Measurements from ENCODE around the gene RNFT2.

RNFT2 gene

DNA sequence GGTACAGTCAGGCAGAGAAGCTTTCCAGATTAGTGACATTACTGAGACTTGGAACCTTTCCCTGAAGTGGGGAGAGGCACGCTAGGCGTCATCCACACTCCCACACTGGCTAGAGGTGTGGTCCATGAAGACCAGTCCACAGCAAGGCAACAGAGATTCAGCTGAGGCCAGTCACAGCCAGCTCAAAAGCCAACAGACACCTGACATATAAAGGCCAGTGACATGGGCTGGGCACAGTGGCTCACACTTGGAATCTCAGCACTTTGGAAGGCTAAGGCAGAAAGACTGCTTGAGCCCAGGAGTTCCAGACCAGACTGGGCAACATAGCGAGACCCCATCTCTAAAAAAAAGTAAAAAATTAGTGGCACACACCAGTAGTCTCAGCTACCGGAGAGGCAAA is 132.2 kb downstream of the RNFT2 start:
- in situ Hi-C loops (cut with MboI; ENCODE audit: low sequenced_read_pairs), result no loop called here

DNA sequence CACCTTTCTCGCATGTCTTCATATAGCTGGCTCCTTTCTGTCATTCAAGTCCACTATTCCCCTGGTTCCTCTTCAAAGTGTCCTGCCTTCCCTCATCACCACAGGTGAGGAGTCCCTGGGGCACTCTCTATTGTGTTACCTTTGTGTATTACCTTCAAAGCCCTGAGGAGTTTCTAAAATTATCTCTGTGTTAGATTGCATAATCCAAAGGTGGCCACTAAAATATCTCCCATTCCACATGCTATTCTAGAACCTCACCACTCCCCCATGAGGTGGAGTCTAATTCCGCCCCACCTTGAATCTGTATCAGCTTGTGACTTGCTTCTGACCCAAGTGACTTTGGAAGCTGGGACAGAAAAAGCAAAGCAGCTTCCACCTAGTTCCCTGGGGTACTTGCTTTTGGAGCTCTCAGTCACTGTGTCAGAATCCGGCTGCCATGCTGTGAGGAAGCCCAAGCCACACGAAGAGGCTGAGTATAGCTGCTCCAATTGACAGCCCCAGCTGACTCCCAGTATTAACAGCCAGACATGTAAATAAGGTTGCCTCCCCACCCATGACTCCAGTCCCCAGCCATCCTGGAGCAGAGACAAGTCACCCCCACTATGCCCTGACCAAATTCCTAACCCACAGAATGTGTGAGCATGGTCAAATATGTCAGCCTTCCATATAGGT is 136.3 kb downstream of the RNFT2 start:
- in situ Hi-C loops (cut with MboI; ENCODE audit: low sequenced_read_pairs), result no loop called here

DNA sequence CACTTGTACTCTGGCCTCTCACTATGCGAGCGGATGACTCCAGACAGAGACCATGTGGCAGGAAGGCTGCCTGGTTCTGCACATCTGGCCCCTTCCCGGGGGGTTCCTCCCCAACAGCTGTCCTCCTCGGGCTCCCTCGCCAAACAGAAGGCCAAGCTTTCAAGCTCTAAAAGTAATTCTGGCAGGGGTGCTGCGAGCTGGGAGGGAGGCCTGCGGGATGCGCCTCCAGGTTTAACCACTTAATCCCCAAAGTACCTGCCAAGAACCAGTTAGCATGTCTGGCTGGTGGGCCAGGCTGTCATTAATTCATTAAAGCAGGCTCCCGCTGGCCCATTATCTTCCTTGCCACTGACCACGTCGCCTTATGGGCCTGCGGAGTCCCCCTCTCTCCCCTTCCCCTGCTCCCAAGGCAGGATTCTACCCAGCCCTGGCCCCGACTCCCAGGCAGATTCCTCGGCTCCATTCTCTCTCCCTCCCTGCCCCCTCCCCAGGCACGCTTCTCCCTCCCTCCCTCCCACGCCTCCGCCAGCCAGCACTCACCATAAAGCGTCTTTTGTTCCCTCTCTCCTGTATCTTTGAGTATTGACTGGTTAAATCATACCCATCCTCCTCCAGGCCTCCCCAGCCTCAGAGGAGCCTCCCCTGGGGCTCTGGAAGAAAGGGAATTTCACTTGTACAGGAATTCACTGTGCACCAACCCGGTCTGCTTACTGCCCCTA is 138.2 kb downstream of the RNFT2 start:
- in situ Hi-C loops (cut with MboI; ENCODE audit: low sequenced_read_pairs), result no loop called here

DNA sequence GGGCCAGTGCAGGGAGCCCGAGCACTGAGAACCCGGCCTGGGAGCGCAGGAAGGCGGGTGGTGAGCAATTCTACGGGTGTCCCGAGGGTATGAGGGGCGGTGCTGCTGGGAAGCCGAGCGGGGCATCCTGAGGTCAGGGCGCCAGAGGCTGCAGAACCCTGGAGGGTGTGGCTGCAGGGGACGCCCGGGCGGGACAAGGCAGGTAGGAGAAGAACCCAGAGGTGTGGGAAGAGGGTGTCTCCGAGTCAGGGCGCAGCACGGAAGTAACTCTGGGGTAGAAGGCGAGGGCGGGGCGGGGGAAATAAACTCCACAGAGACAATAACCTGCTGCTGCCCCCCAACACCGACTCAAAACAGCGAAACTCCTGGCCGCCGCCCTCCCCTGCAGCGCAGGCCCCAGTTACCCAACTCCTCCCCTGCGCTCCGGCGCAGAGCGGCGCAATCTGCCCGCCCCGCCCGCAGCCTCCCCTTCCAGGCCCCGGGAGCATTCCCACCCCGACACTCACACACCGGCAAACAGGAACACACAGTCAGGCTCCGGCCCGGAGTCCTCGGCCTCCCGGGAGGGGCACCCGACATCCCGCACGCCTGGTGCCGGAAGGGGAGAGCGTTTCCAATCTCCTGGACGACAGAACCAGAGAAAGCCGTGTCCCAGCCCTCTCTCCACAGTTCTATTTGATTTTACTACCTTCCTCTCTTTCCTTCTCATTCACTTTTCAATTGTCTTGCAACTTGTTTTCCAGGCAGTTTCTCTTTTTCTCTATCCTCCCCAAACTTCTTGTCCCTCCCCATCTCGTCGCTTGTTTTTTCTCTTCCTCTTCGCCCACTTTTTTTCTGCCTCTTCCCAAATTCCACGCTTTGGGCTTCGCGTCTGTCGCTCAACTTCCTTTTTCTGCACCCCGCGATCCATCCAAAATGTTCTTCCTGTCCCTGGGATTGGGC is 140.7 kb downstream of the RNFT2 start:
- in situ Hi-C loops (cut with MboI; ENCODE audit: low sequenced_read_pairs), result no loop called here

DNA sequence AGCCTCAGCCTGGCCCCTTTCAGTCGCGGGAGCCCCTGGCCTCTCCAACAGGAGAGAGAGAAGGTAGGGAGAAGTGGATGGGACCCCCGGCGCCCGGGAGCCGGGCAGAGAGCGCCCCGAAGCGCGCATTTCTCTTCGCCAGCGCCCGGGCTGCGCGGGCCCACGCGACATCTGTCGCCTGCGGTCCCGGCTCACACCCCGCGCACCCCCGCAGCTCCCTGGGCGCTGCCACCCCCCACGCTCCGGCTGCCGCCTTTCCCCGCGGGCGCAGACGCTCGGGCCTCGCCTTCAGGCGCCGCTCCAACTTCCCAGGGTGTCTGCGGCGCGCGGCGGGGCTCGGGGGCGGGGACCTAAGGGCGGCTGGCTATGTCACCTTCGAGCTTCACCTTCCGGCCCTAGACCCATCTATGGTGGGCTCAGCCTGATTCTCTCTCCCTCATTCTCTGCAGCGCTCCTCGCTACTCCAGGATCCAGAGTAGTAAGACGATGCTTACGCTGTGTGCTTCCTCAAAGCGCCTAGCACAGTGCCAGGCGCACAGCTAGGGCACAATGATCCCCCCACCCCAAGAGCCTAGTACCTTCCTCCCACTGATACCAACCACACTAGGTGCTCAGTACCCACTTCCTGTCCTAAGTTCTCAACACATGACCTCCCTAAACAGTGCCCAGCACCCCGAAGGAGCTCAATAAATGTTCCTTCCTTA is 141.5 kb downstream of the RNFT2 start:
- in situ Hi-C loops (cut with MboI; ENCODE audit: low sequenced_read_pairs), result no loop called here

DNA sequence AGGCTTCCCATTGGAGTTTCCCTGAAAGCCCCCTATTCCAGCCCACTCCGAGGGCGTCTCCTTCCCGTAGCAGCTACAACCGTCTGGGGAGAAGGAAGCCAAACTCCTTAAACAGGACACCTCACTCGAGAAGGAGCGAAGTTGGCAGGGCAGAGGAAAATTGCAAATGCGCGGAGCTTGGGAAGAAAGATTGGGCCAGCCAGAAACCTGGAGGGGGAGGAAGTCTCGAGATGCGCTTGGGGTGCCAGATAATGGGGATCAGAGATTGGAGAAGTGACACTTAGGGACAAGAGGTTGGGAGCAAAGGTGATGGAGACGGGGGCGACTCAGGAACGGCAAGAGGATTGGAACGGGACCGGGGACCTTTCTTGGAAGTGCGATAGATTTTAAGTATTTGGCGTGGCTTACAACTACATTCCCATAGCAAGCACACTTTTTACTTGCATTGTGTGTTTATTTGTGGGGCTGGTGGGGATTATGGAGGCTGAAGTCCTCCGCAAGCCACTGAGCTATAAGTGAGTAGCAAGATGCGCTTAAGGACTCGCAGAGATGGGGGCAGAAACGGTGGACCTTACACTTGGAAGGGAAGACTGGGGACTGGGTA is 142.2 kb downstream of the RNFT2 start:
- in situ Hi-C loops (cut with MboI; ENCODE audit: low sequenced_read_pairs), result no loop called here

DNA sequence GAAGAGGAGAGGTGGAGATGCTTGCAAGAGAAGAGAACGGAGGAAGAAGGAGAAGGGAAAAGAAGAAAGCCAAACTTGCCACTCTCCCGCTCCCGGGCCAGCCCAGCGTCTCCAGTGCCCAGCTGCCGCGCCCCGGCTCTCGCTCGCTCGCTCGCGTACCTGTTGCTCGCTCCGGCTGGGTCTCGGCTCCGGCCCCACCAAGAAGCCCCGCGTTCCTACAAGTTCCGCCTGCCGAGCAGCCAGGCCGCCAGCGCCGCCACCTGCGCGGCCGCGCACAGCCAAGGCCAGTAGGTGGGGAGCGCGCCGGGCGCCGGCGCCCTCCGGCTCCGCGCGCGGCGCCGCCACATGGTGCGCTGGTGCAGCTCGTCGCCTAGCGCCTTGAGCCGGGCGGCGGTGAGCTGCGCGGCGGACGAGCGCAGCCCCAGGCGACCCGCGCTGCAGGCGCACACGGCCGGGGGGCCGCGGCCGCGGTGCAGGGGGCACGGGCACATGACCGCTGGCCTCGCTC is 142.8 kb downstream of the RNFT2 start:
- in situ Hi-C loops (cut with MboI; ENCODE audit: low sequenced_read_pairs), result no loop called here

DNA sequence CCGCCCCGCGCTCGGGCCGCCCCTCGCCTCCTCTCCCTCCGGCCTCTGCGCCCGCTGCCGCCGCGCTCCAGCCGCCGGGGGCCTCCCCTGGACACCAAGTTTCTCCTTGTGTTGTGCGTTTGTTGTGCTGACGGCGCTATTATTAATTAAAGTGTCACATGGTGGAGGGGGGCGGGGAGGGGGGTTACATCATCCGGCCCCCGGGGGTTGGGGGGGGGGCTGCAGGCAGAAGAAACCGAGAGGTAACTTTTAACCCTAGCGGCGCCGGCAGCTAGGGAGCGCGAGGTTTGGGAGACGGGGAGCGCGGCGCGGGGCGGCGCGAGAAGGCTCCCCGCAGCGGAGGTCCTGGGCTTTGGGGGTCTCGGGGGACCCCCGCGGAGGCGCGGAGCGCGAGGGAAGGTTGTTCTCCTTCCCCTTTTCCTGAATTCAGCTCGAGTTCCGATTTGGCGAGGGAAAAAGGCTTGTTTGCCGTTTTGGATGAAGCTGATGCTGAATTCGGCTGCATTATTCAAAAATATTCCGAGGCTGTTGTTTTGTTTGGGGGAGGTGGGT is 143.3 kb downstream of the RNFT2 start, which contains the start of gene HRK:
Gene HRK (minus strand): TSS at position 117 of the 552 bp plus-strand sequence. CDS start 134 bp downstream, outside the sequence.
- in situ Hi-C loops (cut with MboI; ENCODE audit: low sequenced_read_pairs), result no loop called here

DNA sequence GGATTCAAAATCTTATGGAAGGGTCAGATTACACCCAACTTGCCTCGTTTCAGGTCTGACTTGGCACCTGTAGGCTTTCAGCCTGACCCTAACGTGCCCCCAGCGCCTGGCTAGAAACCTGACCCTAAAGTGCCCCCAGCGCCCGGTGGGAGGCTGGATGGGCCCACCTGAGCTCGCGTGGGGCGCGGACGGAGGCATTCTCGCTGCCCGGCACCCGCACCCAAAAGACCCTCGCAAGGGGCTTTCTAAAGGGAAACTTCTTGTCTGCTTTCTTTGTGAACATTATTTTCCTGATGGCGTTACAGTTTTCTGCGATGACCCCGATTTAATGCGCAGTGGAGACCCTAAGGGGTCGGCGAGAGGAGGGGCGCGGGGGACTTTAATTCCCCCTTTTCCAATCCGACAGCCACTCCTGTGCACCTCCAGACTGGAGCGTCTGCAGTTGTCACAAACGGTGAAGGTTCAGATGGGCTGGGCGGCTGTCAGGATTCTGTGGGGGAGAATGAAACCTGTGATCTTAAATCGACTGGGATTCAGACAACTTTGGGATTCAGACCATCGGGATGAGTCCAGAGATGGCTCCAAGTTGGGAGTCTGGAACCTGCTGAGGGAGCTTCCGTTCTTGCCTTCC is 143.9 kb downstream of the RNFT2 start:
- in situ Hi-C loops (cut with MboI; ENCODE audit: low sequenced_read_pairs), result no loop called here

DNA sequence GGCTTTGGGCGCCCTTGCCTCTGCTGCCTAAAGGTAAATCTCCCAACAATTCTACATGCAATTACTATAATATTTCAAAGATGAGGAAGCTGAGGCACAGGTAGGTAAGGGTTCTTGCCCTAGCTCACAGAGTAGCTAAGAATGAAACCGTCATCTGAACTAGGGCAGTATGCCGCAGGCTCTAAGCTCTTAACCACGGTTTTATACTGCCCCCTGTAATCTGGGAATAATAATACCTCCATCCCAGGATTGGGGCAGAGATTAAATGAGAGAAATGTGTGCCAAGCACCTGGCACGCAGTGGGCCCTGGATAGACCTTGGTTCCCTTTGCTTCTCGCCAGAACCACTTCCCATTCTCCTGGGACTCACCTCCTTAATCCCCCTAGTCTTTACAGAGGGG is 144.6 kb downstream of the RNFT2 start:
- in situ Hi-C loops (cut with MboI; ENCODE audit: low sequenced_read_pairs), result no loop called here

DNA sequence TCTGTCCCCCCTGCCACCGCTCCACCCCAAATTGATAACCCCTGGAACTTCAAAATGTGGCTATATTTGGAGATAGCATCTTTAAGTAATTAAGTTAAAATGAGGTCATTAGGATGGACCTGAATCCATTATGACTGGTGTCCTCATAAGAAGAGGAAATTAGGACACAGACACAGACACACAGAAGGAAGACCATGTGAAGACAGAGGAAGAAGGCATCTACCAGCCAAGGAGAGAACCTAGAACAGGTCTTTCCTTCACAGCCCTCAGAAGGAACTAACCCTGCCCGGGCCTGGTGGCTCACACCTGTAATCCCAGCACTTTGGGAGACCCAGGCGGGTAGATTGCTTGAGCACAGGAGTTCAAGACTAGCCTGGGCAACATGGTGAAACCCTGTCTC is 146.8 kb downstream of the RNFT2 start:
- in situ Hi-C loops (cut with MboI; ENCODE audit: low sequenced_read_pairs), result no loop called here

DNA sequence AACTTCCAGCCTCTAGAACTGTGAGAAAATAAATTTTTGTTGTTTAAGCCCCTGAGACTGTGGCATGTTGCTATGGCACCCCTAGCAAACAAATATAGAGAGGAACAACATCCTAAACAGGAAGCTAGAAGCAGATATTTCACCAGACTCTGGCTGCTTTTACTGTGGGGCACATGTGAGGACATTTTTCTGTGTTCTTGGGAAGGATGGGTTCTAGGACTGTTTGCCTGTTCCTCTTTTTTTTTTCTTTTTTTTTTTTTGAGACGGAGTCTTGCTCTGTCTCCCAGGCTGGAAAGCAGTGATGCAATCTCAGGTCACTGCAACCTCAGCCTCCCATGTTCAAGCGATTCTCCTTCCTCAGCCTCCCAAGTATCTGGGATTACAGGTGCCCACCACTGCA is 147.4 kb downstream of the RNFT2 start:
- in situ Hi-C loops (cut with MboI; ENCODE audit: low sequenced_read_pairs), result no loop called here

DNA sequence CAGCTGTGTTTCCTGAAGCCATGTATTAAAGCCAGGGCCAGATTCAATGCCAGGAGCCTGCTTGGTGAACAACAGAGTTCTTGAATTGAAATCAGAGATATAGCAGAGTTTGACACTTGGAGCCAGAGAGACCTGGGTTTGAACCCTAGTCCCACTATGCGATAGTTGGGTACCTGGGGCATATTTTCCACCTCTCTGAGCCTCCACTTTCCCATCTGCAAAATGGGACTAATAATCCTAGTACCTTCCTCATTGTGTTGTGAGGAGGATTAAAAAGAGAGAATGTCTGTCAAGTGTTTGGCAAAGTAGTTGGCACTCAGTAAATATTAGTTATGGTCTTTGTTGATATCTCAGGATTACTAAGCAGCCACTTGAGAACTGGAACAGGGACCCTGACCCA is 149.1 kb downstream of the RNFT2 start:
- in situ Hi-C loops (cut with MboI; ENCODE audit: low sequenced_read_pairs), result no loop called here

DNA sequence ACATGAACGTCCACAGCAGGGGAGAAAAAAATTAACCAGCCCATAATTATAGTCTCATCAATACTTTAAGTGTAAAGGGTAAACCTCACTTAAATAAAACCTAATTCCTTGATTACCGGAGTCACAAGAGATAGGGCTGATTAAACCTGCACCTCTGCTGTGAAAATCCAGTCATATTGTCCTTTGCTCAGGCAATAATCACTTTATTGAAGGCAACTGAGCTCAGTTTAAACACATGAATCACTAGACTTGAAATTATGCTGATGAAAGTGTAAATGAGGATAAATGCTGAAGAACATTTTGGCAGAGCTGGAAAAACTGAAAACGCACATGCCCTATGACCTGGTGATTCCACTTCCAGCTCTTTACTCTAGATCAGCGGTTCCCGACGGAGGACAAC is 149.8 kb downstream of the RNFT2 start:
- in situ Hi-C loops (cut with MboI; ENCODE audit: low sequenced_read_pairs), result no loop called here

DNA sequence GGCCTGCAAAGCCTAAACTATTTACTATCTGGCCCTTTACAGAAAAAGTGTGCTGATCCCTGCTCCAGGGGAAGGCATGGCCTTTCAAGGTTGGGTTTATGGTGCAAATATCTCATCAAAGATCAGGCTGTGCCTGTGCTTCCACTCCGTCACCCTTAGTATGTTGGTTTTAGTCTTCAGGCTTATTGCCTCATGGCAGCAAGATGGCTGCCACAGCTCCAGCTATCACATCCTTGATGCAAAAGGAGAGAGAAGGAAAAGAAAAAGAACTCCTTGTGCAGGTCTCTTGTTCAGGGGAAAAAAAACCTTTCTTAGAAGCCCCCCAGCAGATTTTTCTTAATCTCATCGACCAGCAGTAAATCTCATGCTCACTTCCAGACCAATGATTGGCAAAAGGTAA is 152.2 kb downstream of the RNFT2 start:
- in situ Hi-C loops (cut with MboI; ENCODE audit: low sequenced_read_pairs), result no loop called here

DNA sequence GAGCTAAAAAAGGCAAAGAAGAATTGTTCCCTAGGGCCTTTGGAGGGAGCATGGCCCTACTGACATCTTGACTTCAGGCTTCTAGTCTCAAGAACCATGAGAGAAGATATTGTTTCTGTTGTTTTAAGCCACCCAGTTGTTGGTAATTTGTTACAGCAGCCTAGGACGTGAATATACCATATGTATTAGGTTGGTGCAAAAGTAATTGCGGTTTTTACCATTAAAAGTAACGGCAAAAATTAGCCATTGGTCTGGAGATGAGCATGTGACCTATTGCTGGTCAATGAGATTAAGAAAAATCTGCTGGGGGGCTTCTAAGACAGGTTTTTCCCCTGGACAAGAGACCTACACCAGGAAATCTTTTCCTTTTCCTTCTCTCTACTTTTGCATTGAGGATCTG is 152.9 kb downstream of the RNFT2 start:
- in situ Hi-C loops (cut with MboI; ENCODE audit: low sequenced_read_pairs), result no loop called here

DNA sequence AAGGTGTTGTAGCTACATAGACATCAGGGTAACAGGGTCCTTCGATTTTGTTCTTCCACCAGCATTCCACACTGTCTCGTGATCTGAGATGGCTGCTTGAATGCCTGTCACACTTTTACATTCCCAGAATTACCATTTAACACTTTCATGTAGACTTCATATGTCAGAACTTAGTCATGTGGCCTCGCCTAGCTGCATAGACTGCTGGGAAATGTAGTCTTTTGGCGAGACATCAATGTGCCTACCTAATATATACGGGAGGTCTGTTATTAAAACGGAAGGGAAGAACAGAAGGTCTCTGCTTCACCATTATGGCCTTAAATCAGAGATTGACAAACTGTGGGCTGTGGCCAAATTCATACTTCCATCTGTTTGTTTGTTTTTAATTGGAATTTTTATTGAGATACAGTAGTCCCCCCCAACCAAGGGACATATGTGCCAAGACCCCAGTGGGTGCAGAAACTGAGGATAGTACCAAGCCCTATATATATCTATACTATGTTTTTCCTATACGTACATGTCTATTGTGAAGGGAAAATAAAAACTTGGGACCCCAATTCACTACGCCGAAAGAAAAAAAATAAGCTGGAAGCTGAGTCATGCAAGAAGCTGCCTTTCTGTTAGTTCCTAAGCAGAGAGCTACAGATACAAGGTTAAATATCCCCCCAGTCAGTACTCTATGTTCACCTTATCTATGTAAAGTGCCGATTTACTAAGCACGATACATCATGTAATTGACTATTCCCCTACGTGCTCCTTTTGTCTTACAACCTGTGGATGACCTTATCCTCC is 154.4 kb downstream of the RNFT2 start:
- in situ Hi-C loops (cut with MboI; ENCODE audit: low sequenced_read_pairs), result no loop called here

DNA sequence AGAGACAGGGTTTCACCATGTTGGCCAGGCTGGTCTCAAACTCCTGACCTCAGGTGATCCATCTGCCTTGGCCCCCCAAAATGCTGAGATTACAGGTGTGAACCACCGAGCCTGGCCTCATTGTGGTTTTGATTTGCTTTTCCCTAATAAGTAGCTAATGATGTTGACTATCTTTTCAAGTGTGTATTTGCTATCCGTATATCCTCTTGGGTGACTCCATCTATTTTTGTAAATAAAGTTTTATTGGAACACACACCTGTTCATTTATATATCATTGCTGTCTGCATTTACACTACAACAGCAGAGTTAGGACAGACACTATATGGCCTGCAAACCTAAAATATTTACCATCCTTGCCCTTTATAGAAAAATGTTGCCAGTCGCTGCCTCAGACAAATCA is 156.8 kb downstream of the RNFT2 start:
- in situ Hi-C loops (cut with MboI; ENCODE audit: low sequenced_read_pairs), result no loop called here

DNA sequence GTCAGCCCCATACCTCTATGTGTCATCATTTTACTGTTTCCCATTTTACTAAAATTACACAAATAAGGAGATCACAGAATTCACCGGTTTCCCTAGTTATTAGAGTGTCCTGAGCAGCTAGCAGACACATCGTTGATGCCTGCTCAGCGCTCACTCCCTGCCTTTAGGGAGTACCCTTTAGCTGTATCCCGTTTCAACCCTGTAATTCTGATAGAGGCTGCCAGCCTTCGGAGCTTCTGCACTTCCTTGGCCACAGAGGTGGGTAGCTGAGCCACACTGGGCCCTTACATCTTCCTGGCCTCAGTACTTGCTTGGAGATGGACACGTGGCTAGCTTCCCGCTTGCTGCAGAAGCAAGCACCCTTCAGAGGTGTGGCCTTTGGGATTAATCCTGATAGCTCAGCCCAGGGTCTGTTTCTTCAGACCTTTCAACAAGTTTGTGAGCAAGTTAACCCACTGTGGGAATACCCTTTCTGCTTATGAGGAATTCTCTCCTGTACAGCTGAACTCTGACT is 158.4 kb downstream of the RNFT2 start:
- in situ Hi-C loops (cut with MboI; ENCODE audit: low sequenced_read_pairs), result no loop called here

Data from hTERT RPE-1 (cell line).